PC-3 (cell line): Measurements from ENCODE around the gene BIRC7.

Source experiments
- CTCF ChIP-seq: fragments of 300-600 bp; sonication (generic); conservative IDR thresholded peaks from 2 replicates; pipeline ENCODE4 v1.5.1; 2017; ENCODE audit warnings: antibody characterized with exemption, low read depth, mild to moderate bottlenecking, low read length
- EZH2 ChIP-seq: fragments of 300-600 bp; sonication (generic); IDR thresholded peaks from one replicate; pipeline ENCODE4 v1.6.1; 2017; ENCODE audit warnings: antibody characterized with exemption, mild to moderate bottlenecking, low read length; ENCODE audit not compliant: unreplicated experiment
- EZH2phosphoT487 ChIP-seq: fragments of 300-600 bp; sonication (generic); IDR thresholded peaks from 2 replicates; pipeline ENCODE4 v1.6.1; 2018; ENCODE audit warnings: mild to moderate bottlenecking, antibody characterized with exemption, low read length, borderline replicate concordance

DNA sequence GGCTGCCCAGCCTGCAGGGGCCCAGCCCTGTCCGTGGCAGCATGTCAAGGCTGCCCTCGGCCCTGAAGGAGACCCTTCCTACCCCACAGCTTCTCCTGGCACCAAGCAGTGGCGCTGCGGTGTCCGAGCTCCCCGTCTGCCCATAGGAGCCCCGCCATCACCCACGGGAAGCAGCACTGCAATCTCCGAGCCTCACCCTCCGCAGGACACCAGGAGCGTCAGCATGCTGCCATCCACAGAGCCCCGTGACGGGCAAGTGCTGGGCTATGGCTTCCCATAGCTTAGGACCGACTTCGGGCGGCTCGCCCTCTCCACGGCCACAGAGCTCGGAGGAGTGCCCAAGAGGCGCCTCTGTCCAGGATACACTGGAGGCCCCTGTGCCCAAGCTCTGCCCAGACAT, 44.9 kb upstream of the BIRC7 start:
- TF ChIP-seq EZH2phosphoT487 (no peak), CTCF (no peak), EZH2 (no peak)
